OCI-LY7 (cell line): ENCODE results near the gene KCTD13. TPM values are rescaled to one million over a fixed set of nuclear protein-coding genes. Genes with fewer than 3 reads are reported as not detected.
"Not testable (repeated sequence)": the region's sequence is repeated elsewhere in the genome, so short reads cannot be mapped to it uniquely, and the experiment has no call there.

ENCODE experiments used
- BruUV-seq: library from RNA; stranded (reverse); fragments of 400-500 nt; replicated peaks from 2 replicates; lab custom pipeline; 2021; lab: Mats Ljungman, UMichigan
- CTCF ChIA-PET: fragments of 300-600 bp; sonication (Branson Sonifier 250); formaldehyde crosslinking; loops from one replicate; lab custom pipeline; 2022; ENCODE audit warnings: antibody characterized with exemption; ENCODE audit not compliant: unreplicated experiment; lab: Charles Lee
- POLR2A ChIA-PET: fragments of 300-600 bp; sonication (Branson Sonifier 250); formaldehyde crosslinking; loops from one replicate; lab custom pipeline; 2022; ENCODE audit warnings: antibody characterized with exemption; lab: Charles Lee
- DNase-seq: peaks from one replicate; pipeline ENCODE4 v3.0.0-alpha.2; 2015; ENCODE audit warnings: low spot score
- H2AFZ ChIP-seq: fragments of 200-600 bp; sonication (generic), shearing (Covaris generic); 2 replicates; pipeline ENCODE4 v1.6.1; 2014; ENCODE audit warnings: mild to moderate bottlenecking, antibody characterized with exemption, low read length, moderate library complexity
- H3K27ac ChIP-seq: fragments of 200-600 bp; sonication (generic); 2 replicates; pipeline ENCODE4 v1.5.1; 2014; ENCODE audit warnings: mixed run types, low read depth, mild to moderate bottlenecking, moderate library complexity, low read length, inconsistent platforms; ENCODE audit not compliant: poor library complexity, severe bottlenecking
- H3K36me3 ChIP-seq: fragments of 200-600 bp; sonication (generic); 2 replicates; pipeline ENCODE4 v1.6.1; 2014; ENCODE audit warnings: mild to moderate bottlenecking, antibody characterized with exemption, low read length, moderate library complexity, mixed read lengths; ENCODE audit not compliant: insufficient read depth
- H3K4me1 ChIP-seq: fragments of 200-600 bp; sonication (generic); 2 replicates; pipeline ENCODE4 v1.5.1; 2014; ENCODE audit warnings: mild to moderate bottlenecking, low read length; ENCODE audit not compliant: insufficient read depth, poor library complexity, severe bottlenecking
- H3K4me2 ChIP-seq: fragments of 200-600 bp; sonication (generic); 2 replicates; pipeline ENCODE4 v1.6.1; 2014; ENCODE audit warnings: mild to moderate bottlenecking, low read length
- H3K4me3 ChIP-seq: fragments of 200-600 bp; sonication (generic); 2 replicates; pipeline ENCODE4 v1.5.1; 2014; ENCODE audit warnings: mild to moderate bottlenecking, low read depth, low read length; ENCODE audit not compliant: poor library complexity, severe bottlenecking
- H3K79me2 ChIP-seq: fragments of 200-600 bp; sonication (generic); 2 replicates; pipeline ENCODE4 v1.6.1; 2016; ENCODE audit warnings: low read depth, mild to moderate bottlenecking, low read length, moderate library complexity, mixed read lengths; ENCODE audit not compliant: insufficient read depth
- H3K9me2 ChIP-seq: fragments of 200-600 bp; sonication (generic); 2 replicates; pipeline ENCODE4 v1.6.1; 2016; ENCODE audit warnings: mild to moderate bottlenecking, low read length, mixed read lengths; ENCODE audit not compliant: insufficient read depth
- H3K9me3 ChIP-seq: fragments of 200-600 bp; sonication (generic); 2 replicates; pipeline ENCODE4 v1.6.1; 2014; ENCODE audit warnings: mild to moderate bottlenecking, mixed run types, low read length, mixed read lengths
- H4K20me1 ChIP-seq: fragments of 200-600 bp; sonication (generic); 2 replicates; pipeline ENCODE4 v1.6.1; 2014; ENCODE audit warnings: mild to moderate bottlenecking, antibody characterized with exemption, low read length, moderate library complexity, mixed read lengths; ENCODE audit not compliant: insufficient read depth
- EZH2phosphoT487 ChIP-seq: fragments of 200-600 bp; sonication (generic); IDR thresholded peaks from 2 replicates; pipeline ENCODE4 v1.6.1; 2018; ENCODE audit warnings: low read depth, borderline replicate concordance, mild to moderate bottlenecking, mixed run types, antibody characterized with exemption, low read length, moderate library complexity, mixed read lengths
- intact Hi-C: fragments of 100-400 bp; cut with micrococcal nuclease; formaldehyde crosslinking; loops from one replicate; pipeline ENCODE4 v1.10.0; 2022; ENCODE audit not compliant: unreplicated experiment
- total RNA-seq, 2 experiments: library from RNA; depleted of rRNA in 1 of 2; stranded (reverse); fragments of >200 nt in 1 of 2; shearing (Covaris generic) in 1 of 2; gene quantifications; 2 replicates each; pipeline ENCODE4 v1.2.3, GENCODE V29; 2014 to 2022
- TF ChIP-seq, protein P1 (sequence below): fragments of 200-600 bp; sonication (generic); conservative IDR thresholded peaks from 2 replicates; pipeline ENCODE4 v1.5.1; 2014; ENCODE audit warnings: mild to moderate bottlenecking, antibody characterized with exemption, low read length, moderate library complexity, mixed read lengths

KCTD13 gene
- total RNA-seq, 2 experiments from 2014 or later, result 15.9 to 48.0 TPM

DNA sequence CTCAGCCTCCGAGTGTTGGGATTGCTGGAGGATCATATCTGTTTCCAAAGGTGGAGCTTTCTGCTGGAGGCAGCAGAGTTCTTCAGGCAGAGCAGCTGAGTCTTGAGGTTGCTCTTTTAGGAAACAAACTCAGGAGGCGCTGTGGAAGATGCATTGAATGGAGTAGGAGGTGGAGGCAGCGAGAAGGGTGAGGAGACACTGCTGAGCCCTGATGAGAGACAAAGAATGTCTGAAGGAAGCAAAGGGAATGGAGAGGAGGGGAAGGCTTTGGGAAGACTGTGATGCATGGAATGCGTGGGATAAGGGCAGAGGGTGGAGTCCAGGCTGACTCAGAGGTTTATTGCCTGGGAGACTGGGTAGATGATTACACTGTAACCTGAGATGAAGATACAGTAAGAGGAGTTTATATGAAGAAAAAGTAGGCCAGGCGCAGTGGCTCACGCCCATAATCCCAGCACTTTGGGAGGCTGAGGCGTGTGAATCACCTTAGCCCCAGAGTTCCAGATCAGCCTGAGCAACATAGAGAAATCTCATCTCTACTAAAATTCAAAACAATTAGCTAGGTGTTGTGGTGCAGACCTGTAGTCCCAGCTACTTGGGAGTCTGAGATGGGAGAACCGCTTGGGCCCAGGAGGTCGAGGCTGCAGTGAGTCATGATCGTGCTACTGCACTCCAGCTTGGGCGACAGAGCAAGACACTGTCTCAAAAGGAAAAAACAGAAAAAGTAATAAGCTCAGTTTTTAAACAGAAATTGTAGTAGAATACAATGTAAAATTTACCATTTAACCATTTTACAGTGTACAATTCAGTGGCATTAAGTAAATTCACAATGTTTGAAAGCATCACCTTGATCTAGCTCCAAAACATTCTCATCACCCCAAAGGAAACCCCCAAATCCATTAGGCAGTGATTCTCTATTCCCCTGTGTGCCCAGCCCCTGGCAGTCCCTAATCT is 18.1 kb upstream of the KCTD13 start:
- no peak overlapping the region for H3K4me3 ChIP-seq
- H3K27ac ChIP-seq, result no peak overlapping the region
- H3K36me3 ChIP-seq, result no peaks in the 10 kb centered on the region
- ChIA-PET CTCF (no interaction called here), POLR2A (interaction anchor here (0.6 to 1.0 kb wide), 5 partner anchors 17 to 869 kb away, joined by 3 to 7 read pairs (median 3); partner anchors contain the start of gene KCTD13)
- H3K79me2 ChIP-seq, result no peaks in the 10 kb centered on the region
- no peaks in the 10 kb centered on the region for H3K9me2 ChIP-seq
- no peak for DNase-seq
- no peaks in the 10 kb centered on the region for H3K4me1 ChIP-seq
- no peaks in the 10 kb centered on the region for H4K20me1 ChIP-seq
- intact Hi-C loops, result no loop called here
- TF ChIP-seq EZH2phosphoT487, result no peak
- TF ChIP-seq, protein P1, sequence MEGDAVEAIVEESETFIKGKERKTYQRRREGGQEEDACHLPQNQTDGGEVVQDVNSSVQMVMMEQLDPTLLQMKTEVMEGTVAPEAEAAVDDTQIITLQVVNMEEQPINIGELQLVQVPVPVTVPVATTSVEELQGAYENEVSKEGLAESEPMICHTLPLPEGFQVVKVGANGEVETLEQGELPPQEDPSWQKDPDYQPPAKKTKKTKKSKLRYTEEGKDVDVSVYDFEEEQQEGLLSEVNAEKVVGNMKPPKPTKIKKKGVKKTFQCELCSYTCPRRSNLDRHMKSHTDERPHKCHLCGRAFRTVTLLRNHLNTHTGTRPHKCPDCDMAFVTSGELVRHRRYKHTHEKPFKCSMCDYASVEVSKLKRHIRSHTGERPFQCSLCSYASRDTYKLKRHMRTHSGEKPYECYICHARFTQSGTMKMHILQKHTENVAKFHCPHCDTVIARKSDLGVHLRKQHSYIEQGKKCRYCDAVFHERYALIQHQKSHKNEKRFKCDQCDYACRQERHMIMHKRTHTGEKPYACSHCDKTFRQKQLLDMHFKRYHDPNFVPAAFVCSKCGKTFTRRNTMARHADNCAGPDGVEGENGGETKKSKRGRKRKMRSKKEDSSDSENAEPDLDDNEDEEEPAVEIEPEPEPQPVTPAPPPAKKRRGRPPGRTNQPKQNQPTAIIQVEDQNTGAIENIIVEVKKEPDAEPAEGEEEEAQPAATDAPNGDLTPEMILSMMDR, result 0 out of 2 replicates have a peak, but pooled peaks have one; percentile 27
- H3K9me3 ChIP-seq, result peaks cover 6% of the 10 kb centered on the region; the same call in 1 of the 2 replicates
- H3K4me2 ChIP-seq, result no peak overlapping the region
- no peak overlapping the region for H2AFZ ChIP-seq
- BruUV-seq, result no TSS peak

DNA sequence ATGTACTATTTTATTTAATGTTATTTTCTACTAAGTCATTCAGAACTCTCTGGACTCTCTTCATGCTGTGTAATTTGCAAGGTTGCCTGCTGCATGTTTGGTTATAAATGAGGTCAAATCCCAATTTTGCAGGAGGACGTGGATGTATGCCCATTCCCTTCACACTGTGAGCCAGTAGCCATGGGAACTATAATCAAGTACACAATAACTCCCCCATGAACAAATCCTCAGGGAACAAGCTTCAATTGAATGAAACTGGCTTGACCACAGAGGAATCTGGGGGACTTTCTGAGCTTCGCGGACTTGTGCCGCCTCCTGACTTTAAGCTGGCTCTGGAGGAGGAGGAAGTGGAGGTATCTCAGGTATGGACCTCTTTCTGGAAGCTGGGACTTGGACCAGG is 14.6 kb upstream of the KCTD13 start:
- H3K36me3 ChIP-seq, result no peaks in the 10 kb centered on the region
- POLR2A ChIA-PET, result interaction anchor here (1.1 to 1.3 kb wide), 2 partner anchors 14 to 21 kb away, joined by 3 to 4 read pairs; partner anchors contain the start of gene TMEM219
- no peaks in the 10 kb centered on the region for H3K9me2 ChIP-seq
- H3K79me2 ChIP-seq, result no peaks in the 10 kb centered on the region
- TF ChIP-seq EZH2phosphoT487, result no peak
- TF ChIP-seq, protein P1, result no peak
- no TSS peak for BruUV-seq
- no peak for DNase-seq
- H3K27ac ChIP-seq, result no peak overlapping the region
- H3K4me3 ChIP-seq, result no peak overlapping the region
- H3K4me2 ChIP-seq, result no peak overlapping the region
- H4K20me1 ChIP-seq, result no peaks in the 10 kb centered on the region
- H2AFZ ChIP-seq, result no peak overlapping the region
- no peaks in the 10 kb centered on the region for H3K4me1 ChIP-seq
- intact Hi-C loops, result no loop called here
- H3K9me3 ChIP-seq, result peaks cover 6% of the 10 kb centered on the region; the same call in 1 of the 2 replicates
- CTCF ChIA-PET, result no interaction called here

DNA sequence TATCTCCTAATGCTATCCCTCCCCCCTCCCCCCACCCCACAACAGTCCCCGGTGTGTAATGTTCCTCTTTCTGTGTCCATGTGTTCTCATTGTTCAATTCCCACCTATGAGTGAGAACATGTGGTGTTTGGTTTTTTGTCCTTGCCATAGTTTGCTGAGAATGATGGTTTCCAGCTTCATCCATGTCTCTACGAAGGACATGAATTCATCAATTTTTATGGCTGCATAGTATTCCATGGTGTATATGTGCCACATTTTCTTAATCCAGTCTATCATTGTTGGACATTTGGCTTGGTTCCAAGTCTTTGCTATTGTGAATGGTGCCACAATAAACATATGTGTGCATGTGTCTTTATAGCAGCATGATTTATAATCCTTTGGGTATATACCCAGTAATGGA is 5.7 kb upstream of the KCTD13 start:
- H3K4me3 ChIP-seq, H3K27ac ChIP-seq, H3K9me3 ChIP-seq, POLR2A ChIA-PET, H4K20me1 ChIP-seq, BruUV-seq, intact Hi-C loops, DNase-seq, CTCF ChIA-PET, H3K4me1 ChIP-seq, H2AFZ ChIP-seq, H3K4me2 ChIP-seq, H3K36me3 ChIP-seq, H3K79me2 ChIP-seq, H3K9me2 ChIP-seq: not testable (repeated sequence)
